HK-2 (cell line): Measurements from ENCODE around the gene ZNF528.

Experiments
- DNase-seq: peaks from one replicate; pipeline ENCODE4 v3.0.0-alpha.2; 2018; ENCODE audit not compliant: unreplicated experiment

Gene ZNF528

GRCh38 chr19:52397310-52398080 lies at the start of gene ZNF528:
Gene ZNF528 (plus strand): TSS chr19:52397849. CDS start chr19:52402014, 4,165 bp downstream.
- DNase-seq: peak; percentile 98

- no peak for DNase-seq
Observed at GRCh38 chr19:52351512-52351911, 46.1 kb upstream of the ZNF528 start.

DNA sequence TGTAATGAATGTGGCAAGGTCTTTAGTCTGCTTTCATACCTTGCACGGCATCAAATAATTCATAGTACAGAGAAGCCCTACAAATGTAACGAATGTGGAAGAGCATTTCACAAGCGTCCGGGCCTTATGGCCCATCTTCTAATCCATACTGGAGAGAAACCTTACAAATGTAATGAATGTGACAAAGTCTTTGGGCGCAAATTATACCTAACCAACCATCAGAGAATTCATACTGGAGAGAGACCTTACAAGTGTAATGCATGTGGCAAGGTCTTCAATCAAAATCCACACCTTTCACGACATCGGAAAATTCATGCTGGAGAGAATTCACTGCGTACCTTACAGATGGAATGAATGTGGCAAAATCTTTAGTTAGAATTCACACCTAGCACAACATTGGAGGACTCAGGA lies 31.2 kb upstream of the ZNF528 start:
- DNase-seq: no peak

DNA sequence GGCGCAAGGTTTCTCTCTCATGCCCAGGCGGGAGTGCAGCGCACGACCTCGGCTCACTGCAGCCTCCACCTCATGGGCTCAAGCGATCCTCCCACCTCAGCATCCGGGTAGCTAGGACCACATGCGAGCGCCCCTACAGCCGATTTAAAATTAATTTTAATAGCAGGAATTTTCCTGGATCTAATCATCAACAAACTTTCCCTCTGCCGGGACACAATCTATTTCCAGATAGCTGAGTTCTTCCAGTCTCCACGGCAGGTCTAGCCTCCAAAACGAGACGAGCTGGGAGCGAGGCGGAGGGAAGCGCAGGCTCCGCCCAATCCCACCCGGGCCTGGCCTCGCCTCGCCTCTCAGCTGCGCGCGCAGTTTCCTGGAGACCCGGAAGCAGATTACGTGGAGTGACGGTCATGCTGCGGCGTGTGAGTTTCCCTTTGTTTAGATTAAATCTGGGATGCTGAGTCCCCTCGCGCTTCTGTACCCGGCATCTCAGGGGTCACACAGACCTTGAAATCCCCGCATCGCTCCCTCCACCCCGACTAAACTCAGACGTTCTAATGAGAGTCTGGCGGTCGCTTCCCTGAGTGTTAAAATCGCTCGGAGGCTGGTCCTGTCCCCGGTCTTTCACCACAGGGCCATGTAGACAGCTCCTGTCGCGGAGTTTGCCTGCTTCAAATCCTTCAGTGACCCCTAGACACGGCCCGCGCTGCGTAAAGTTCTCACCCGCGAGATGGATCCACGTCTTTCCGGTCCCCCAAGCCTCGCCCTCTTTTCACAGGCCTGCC lies 27.9 kb upstream of the ZNF528 start, which contains the start of gene ZNF880:
Gene ZNF880 (plus strand): TSS at position 365 of the 782 bp plus-strand sequence. CDS start 43 bp downstream, at position 408.
- DNase-seq: peak; percentile 92

DNA sequence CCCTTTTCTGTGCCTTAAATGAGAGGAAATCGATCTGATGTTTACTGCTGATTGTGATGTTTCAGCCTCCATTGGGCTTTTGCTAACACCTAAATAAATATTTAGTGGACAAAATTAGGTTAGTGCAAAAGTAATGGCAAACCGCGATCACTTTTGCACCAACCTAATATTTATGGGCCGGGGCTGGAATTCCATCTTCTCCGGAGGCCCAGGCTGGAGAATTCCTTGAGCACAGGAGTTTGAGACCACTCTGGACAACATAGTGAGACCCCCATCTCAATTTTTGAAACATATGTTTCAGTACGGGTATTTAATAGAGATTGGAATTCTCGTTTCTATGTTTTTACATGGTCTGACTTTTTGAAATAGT lies 27.3 kb upstream of the ZNF528 start:
- no peak for DNase-seq

DNA sequence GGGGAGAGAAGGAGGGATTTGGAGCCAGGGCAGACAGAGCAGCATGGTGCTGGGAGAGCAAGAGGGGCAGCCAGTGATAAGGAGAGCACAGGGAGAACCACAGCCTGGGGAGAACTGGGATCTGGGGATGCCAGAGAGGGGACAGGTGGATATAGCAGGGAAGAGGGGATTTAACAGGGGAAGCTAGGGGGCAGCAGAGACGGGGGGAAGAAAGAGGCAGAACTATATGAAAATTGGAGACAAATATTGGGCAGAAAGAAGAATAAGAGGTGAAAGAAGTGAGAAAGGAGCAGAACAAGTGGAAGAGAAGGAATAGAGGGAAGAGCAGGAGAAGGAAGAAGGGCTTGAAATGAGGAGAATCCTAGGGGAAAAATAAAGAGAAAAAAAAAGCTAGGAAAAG lies 6.5 kb upstream of the ZNF528 start:
- no peak for DNase-seq

DNA sequence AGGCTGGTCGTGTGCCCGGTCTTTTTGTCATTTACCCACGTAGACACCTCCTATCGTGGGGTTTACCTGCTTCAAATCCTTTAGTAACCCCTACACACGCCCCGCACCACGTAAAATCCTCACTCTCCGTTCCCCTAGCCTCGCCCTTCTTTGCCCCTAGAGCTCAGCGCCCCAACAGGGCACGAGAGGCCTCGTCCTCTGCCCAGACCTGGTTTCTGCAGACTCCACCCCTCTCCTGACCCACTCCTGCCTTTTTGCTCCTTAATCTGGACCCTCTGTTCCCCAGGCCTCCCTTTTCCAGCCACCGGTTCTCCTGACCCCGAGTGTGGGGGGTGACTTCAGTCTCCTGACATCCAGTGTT lies 412 bp downstream of the ZNF528 start:
- no peak for DNase-seq

DNA sequence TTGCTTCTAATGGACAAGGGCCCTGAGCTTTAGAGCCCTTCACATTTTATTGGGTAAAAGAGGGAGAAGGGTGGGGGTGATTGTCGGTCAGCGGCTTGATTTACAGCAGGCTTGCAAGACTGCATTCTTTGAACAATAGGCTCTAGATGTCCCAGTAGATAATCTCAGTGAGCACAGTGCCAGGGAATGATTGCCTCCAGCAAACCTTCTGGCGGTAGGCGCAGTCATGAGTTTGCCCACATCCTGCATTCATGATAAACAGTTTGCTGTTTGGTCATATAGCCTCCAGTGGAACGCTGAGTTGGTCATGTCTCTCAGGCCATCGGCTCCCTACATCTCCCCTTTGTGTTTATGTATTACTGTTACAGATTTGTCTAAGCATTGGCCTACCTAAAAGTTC lies 12.6 kb downstream of the ZNF528 start:
- DNase-seq: no peak

- DNase-seq: no peak
Observed at GRCh38 chr19:52415711-52416110, 18.1 kb downstream of the ZNF528 start.

- DNase-seq: no peak
Observed at GRCh38 chr19:52428937-52429336, 31.3 kb downstream of the ZNF528 start, which contains the start of gene ZNF534. Gene ZNF534 (plus strand): TSS chr19:52429148. CDS start chr19:52431475, 2,327 bp downstream.

DNA sequence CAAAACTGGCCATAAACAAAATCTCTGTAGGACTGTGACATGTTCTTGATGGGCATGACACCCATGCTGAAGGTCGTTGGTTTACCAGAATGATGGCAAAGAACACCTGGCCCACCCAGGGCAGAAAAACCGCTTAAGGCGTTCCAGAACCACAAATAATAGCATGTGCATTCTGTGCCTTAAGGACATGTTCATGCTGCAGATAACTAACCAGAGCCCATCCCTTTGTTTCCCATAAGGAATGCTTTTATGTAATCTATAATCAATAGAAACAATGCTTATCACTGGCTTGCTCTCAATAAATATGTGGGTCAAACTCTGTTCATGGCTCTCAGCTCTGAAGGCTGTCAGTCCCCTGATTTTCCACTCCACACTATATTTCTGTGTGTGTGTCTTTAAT lies 44.5 kb downstream of the ZNF528 start:
- no peak for DNase-seq

- DNase-seq: no peak
Observed at GRCh38 chr19:52444506-52444905, 46.9 kb downstream of the ZNF528 start.

DNA sequence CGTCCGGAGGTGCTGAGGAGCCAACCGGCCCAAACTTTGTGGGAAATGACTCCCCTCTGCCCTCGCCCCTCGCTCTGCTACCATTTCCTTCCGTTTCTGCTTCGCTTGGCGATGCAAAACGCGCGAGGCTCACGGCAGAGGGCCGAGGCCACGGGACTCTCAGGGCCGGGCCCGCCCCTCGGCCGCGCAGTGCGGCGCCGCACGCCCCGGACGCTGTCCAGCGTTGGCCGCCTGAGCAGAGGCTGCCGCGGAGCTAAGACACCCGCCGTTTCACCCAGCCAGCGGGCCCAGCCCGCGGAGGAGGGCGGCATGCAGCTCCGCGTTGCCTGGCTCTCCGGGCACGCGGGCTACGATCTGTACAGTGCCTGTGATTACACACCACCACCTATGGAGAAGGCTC lies 53.6 kb downstream of the ZNF528 start:
- DNase-seq: no peak

DNA sequence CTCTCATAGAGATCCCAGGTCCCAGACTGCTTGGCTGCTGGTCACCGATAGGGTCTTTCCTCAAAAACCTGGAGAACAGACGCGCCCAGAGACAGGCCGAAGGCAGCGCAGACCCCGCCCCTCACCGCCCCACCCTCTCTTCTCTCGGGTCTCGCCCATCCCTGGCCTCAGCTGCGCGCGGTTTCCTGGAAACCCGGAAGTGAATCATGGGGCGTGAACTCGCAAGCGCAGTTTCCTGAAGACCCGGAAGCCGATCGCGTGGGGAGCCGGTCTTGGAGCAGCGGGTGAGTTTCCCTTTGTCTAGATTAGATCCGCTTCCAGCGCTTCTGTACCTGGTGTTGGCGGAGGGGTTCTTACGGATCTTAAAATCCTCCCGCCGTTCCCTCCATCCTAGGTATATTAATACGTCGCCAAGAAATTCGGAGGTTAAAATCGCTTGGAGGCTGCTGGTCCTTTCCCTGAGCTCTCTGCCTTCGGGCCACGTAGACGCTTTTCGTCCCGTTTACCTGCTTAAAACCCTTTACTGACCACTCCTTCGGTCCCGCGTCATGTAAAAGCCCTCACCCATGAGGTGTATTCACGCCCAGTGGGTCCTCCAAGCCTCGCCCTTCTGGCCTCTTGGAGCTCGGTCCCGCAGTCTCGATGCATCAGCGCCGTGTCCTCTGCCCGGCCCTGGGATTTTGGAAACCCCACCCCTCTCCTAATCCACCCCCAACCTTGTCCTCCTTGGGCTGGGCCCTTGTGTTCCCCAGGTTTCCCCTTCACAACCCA lies 55.9 kb downstream of the ZNF528 start, which contains the start of gene ZNF578:
Gene ZNF578 (plus strand): TSS at position 230 of the 771 bp plus-strand sequence. CDS start 48,293 bp downstream, outside the sequence.
- DNase-seq: peak; percentile 76

GRCh38 chr19:52464798-52465470 lies 67.3 kb downstream of the ZNF528 start:
- no peak for DNase-seq
